Caco-2 (cell line): ENCODE results near the gene GLB1L2. TPM values are rescaled to one million over a fixed set of nuclear protein-coding genes. Genes with fewer than 3 reads are reported as not detected.

ENCODE experiments used
- BruUV-seq: library from RNA; stranded (reverse); fragments of 400-500 nt; replicated peaks from 2 replicates; lab custom pipeline; 2021; lab: Mats Ljungman, UMichigan
- CTCF ChIA-PET: fragments of 300-600 bp; sonication (Branson Sonifier 250); formaldehyde crosslinking; loops from one replicate; lab custom pipeline; 2022; ENCODE audit warnings: antibody characterized with exemption; lab: Charles Lee
- POLR2A ChIA-PET: fragments of 300-600 bp; sonication (Branson Sonifier 250); formaldehyde crosslinking; loops from one replicate; lab custom pipeline; 2022; ENCODE audit warnings: antibody characterized with exemption; lab: Charles Lee
- DNase-seq, 2 experiments: peaks; one replicate each; pipeline versions ENCODE4 v3.0.0 to v3.0.0-alpha.2; 2020 to 2022
- H3K27me3 ChIP-seq: replicated peaks from 2 replicates; pipeline ENCODE4 v1.6.0; 2011; ENCODE audit warnings: low read length; ENCODE audit not compliant: control insufficient read depth, insufficient read depth
- H3K36me3 ChIP-seq: 2 replicates; pipeline ENCODE4 v1.5.1; 2011; ENCODE audit warnings: low read length; ENCODE audit not compliant: control insufficient read depth, insufficient read depth
- H3K4me1 ChIP-seq: fragments of 250-450 bp; sonication (Bioruptor Pico); 2 replicates; pipeline ENCODE4 v1.5.1; 2020; ENCODE audit warnings: mild to moderate bottlenecking
- H3K4me3 ChIP-seq: 2 replicates; pipeline ENCODE4 v1.5.1; 2011; ENCODE audit warnings: low read depth, mild to moderate bottlenecking, control low read depth, low read length
- H3K9me3 ChIP-seq: fragments of 250-450 bp; sonication (Bioruptor Pico); 2 replicates; pipeline ENCODE4 v1.5.1; 2020; ENCODE audit warnings: mild to moderate bottlenecking, moderate library complexity
- H3K27ac Mint-ChIP-seq: one replicate; pipeline ENCODE4 v1.8.0; 2022; ENCODE audit warnings: mixed read lengths; ENCODE audit not compliant: unreplicated experiment
- H3K27me3 Mint-ChIP-seq: one replicate; pipeline ENCODE4 v1.8.0; 2022; ENCODE audit warnings: mixed read lengths; ENCODE audit not compliant: insufficient read depth, unreplicated experiment
- H3K36me3 Mint-ChIP-seq: one replicate; pipeline ENCODE4 v1.8.0; 2022; ENCODE audit warnings: mild to moderate bottlenecking, mixed read lengths; ENCODE audit not compliant: insufficient read depth, unreplicated experiment
- H3K4me1 Mint-ChIP-seq: one replicate; pipeline ENCODE4 v1.8.0; 2022; ENCODE audit warnings: low read depth, mixed read lengths; ENCODE audit not compliant: unreplicated experiment
- H3K4me3 Mint-ChIP-seq: one replicate; pipeline ENCODE4 v1.8.0; 2022; ENCODE audit warnings: mild to moderate bottlenecking, moderate library complexity, mixed read lengths; ENCODE audit not compliant: unreplicated experiment
- H3K9me3 Mint-ChIP-seq: one replicate; pipeline ENCODE4 v1.8.0; 2022; ENCODE audit warnings: mixed read lengths; ENCODE audit not compliant: unreplicated experiment
- CTCF ChIP-seq, 2 experiments: fragments of 200-600 bp in 1 of 2; IDR thresholded peaks; 1 replicate in 1 of 2; 2 replicates in 1 of 2; pipeline versions ENCODE4 v1.5.1 to v1.8.0; 2011 to 2022; ENCODE audit warnings: antibody characterized with exemption in 1 of 2, control low read depth in 1 of 2, inconsistent platforms in 1 of 2, low read depth in 1 of 2, low read length in 1 of 2, mild to moderate bottlenecking in 1 of 2, moderate library complexity in 1 of 2; ENCODE audit not compliant: insufficient read depth in 1 of 2, severe bottlenecking in 1 of 2, unreplicated experiment in 1 of 2
- intact Hi-C: fragments of 100-400 bp; cut with micrococcal nuclease; formaldehyde crosslinking; loops from one replicate; pipeline ENCODE4 v1.10.0; 2022; ENCODE audit not compliant: unreplicated experiment
- total RNA-seq: library from RNA; stranded (reverse); gene quantifications from 2 replicates; pipeline ENCODE4 v1.2.3, GENCODE V29; 2022

The GLB1L2 gene
- total RNA-seq, 1 experiment from 2014 or later = 15.8 TPM

- H3K27me3 ChIP-seq = no peaks in the 10 kb centered on the region
- H3K4me1 Mint-ChIP-seq = no peaks in the 10 kb centered on the region
These were observed 18.6 kb downstream of the GLB1L2 start for GRCh38 chr11:134350381-134350780.

GRCh38 chr11:134352111-134352510 is 20.3 kb downstream of the GLB1L2 start:
- Mint-ChIP-seq H3K36me3 (no peaks in the 10 kb centered on the region), H3K4me3 (no peak overlapping the region), H3K27ac (no peak overlapping the region), H3K27me3 (peaks cover 3% of the 10 kb centered on the region), H3K4me1 (no peaks in the 10 kb centered on the region), H3K9me3 (no peaks in the 10 kb centered on the region)
- Histone ChIP-seq H3K4me3 (no peak overlapping the region), H3K9me3 (0 out of 2 replicates have a peak, but pooled peaks cover 2% of the 10 kb centered on the region), H3K27me3 (no peaks in the 10 kb centered on the region), H3K4me1 (no peaks in the 10 kb centered on the region), H3K36me3 (no peaks in the 10 kb centered on the region)
- no TSS peak for BruUV-seq
- ChIA-PET CTCF (interaction anchor here (0.7 kb wide), 1 partner anchor 16 kb away, joined by 5 read pairs; no protein-coding TSS in a partner anchor), POLR2A (interaction anchor here (0.6 kb wide), 1 partner anchor 644 kb away, joined by 5 read pairs; no protein-coding TSS in a partner anchor)
- no peak for TF ChIP-seq CTCF (IDR thresholded peaks at IDR 0.05; ENCODE audit: insufficient read depth in 1 of 2, low read depth in 1 of 2, low read length in 1 of 2, severe bottlenecking in 1 of 2, unreplicated experiment in 1 of 2)
- no peak for DNase-seq
- intact Hi-C loops = no loop called here

More at GRCh38 chr11:134350381-134350780, 18.6 kb downstream of the GLB1L2 start:
- intact Hi-C loops = no loop called here
- TF ChIP-seq CTCF (IDR thresholded peaks at IDR 0.05; ENCODE audit: insufficient read depth in 1 of 2, low read depth in 1 of 2, low read length in 1 of 2, severe bottlenecking in 1 of 2, unreplicated experiment in 1 of 2) = no peak
- Mint-ChIP-seq H3K27me3 (peaks cover 3% of the 10 kb centered on the region), H3K9me3 (no peaks in the 10 kb centered on the region), H3K27ac (no peak overlapping the region), H3K4me3 (no peak overlapping the region), H3K36me3 (no peaks in the 10 kb centered on the region)
- BruUV-seq = no TSS peak
- Histone ChIP-seq H3K36me3 (no peaks in the 10 kb centered on the region), H3K9me3 (0 out of 2 replicates have a peak, but pooled peaks cover 2% of the 10 kb centered on the region), H3K4me1 (no peaks in the 10 kb centered on the region), H3K4me3 (no peak overlapping the region)
- POLR2A ChIA-PET = no interaction called here
- DNase-seq = no peak
- CTCF ChIA-PET = no interaction called here

GRCh38 chr11:134355136-134355535 is 23.3 kb downstream of the GLB1L2 start:
- Mint-ChIP-seq H3K4me3 (no peak overlapping the region), H3K9me3 (no peaks in the 10 kb centered on the region), H3K27ac (no peak overlapping the region), H3K4me1 (no peaks in the 10 kb centered on the region), H3K36me3 (no peaks in the 10 kb centered on the region), H3K27me3 (peaks cover 3% of the 10 kb centered on the region)
- Histone ChIP-seq H3K4me3 (no peak overlapping the region), H3K4me1 (no peaks in the 10 kb centered on the region), H3K27me3 (no peaks in the 10 kb centered on the region), H3K36me3 (no peaks in the 10 kb centered on the region), H3K9me3 (0 out of 2 replicates have a peak, but pooled peaks cover 2% of the 10 kb centered on the region)
- POLR2A ChIA-PET = no interaction called here
- CTCF ChIA-PET = interaction anchor here (1.3 kb wide), 1 partner anchor 79 kb away, joined by 3 read pairs; the partner anchor contains the start of gene GLB1L3
- intact Hi-C loops = no loop called here
- BruUV-seq = no TSS peak
- DNase-seq = no peak
- TF ChIP-seq CTCF (IDR thresholded peaks at IDR 0.05; ENCODE audit: insufficient read depth in 1 of 2, low read depth in 1 of 2, low read length in 1 of 2, severe bottlenecking in 1 of 2, unreplicated experiment in 1 of 2) = no peak
